ENCODE measurements around the gene SLC30A9.

- TF ChIP-seq EZH2 (IDR thresholded peaks at IDR 0.05; ENCODE audit: insufficient read depth, poor library complexity, severe bottlenecking): no peak
- no peak for TF ChIP-seq EZH2phosphoT487 (IDR thresholded peaks at IDR 0.05; ENCODE audit: insufficient read depth, low read depth)
Measured at GRCh38 chr4:41985151-41985550, 5.2 kb upstream of the SLC30A9 start.
